Neural progenitor cell (in vitro differentiated cells): Measurements from ENCODE around the gene TAF6.

ENCODE experiments used
- CTCF ChIP-seq: fragments of 200-600 bp; sonication (generic); IDR thresholded peaks from 2 replicates; pipeline ENCODE4 v1.5.1; 2017; ENCODE audit warnings: antibody characterized with exemption, mild to moderate bottlenecking
- EZH2 ChIP-seq: fragments of 200-600 bp; sonication (generic); IDR thresholded peaks from 2 replicates; pipeline ENCODE4 v1.6.1; 2017; ENCODE audit warnings: antibody characterized with exemption, mild to moderate bottlenecking, moderate library complexity
- EZH2phosphoT487 ChIP-seq: fragments of 200-600 bp; sonication (generic); IDR thresholded peaks from 2 replicates; pipeline ENCODE4 v1.6.1; 2017; ENCODE audit warnings: antibody characterized with exemption

- TF ChIP-seq EZH2 (no peak), CTCF (no peak), EZH2phosphoT487 (no peak)
Observed at GRCh38 chr7:100107125-100107737, 11.9 kb downstream of the TAF6 start.
